ENCODE data around the gene TXLNB.
A peak's percentile ranks its signal among the peaks of the same experiment; 100 is the strongest.
"Not testable (repeated sequence)": the region's sequence is repeated elsewhere in the genome, so short reads cannot be mapped to it uniquely, and the experiment has no call there.

Gene TXLNB

DNA sequence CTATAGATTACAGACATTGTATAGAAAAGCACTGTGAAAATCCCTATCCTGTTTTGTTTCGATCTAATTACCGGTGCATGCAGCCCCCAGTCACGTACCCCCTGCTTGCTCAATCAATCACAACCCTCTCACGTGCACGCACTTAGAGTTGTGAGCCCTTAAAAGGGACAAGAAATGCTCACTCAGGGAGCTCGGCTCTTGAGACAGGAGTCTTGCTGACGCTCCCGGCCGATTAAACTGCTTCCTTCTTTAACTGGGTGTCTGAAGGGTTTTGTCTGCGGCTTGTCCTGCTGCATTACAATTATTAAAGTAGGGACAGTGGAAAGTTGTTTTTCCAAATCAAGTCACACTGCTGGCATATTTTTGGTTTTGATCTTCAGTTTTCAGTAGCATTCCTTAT lies 2.6 kb downstream of the TXLNB start:
- TF ChIP-seq, protein P1, sequence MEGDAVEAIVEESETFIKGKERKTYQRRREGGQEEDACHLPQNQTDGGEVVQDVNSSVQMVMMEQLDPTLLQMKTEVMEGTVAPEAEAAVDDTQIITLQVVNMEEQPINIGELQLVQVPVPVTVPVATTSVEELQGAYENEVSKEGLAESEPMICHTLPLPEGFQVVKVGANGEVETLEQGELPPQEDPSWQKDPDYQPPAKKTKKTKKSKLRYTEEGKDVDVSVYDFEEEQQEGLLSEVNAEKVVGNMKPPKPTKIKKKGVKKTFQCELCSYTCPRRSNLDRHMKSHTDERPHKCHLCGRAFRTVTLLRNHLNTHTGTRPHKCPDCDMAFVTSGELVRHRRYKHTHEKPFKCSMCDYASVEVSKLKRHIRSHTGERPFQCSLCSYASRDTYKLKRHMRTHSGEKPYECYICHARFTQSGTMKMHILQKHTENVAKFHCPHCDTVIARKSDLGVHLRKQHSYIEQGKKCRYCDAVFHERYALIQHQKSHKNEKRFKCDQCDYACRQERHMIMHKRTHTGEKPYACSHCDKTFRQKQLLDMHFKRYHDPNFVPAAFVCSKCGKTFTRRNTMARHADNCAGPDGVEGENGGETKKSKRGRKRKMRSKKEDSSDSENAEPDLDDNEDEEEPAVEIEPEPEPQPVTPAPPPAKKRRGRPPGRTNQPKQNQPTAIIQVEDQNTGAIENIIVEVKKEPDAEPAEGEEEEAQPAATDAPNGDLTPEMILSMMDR (IDR thresholded peaks at IDR 0.05; ENCODE audit: extremely low read depth, insufficient read depth, missing control alignments) = no peak
- in situ Hi-C loops (cut with MboI; ENCODE audit: low pct_unique_long_range_greater_than_20kb, low sequenced_read_pairs, unreplicated experiment) = no loop called here
- DNase-seq (ENCODE audit: low spot score) = no peak

DNA sequence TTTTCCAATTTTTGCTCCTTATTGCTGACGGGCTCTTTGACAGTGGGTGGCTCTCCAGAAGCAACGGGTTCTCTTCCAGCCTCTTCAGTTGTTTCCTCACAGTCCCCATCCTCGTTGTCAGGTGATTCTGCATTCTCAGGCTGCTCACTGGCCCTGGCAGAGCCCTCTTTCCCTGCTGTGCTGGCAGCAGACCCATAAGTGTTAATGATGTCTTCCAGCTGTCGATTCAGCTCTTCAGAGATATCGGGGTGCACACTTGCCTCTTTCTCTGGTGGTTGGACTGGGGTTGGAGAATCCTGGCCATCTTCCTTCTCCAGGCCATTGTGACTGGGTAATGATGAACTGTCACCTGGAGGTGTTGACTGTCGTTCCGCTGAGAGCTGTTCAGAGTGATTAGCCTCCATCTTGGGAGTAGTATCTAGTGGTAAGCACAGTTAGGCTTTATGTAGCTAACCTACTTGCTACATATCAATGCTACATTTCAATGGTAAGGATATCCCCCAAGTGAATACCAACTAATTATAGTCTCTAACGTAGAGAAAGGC lies 3.2 kb downstream of the TXLNB start:
- in situ Hi-C loops (cut with MboI; ENCODE audit: low pct_unique_long_range_greater_than_20kb, low sequenced_read_pairs, unreplicated experiment) = no loop called here
- no peak for DNase-seq (ENCODE audit: low spot score)
- TF ChIP-seq, protein P1 (IDR thresholded peaks at IDR 0.05; ENCODE audit: extremely low read depth, insufficient read depth, missing control alignments) = no peak

DNA sequence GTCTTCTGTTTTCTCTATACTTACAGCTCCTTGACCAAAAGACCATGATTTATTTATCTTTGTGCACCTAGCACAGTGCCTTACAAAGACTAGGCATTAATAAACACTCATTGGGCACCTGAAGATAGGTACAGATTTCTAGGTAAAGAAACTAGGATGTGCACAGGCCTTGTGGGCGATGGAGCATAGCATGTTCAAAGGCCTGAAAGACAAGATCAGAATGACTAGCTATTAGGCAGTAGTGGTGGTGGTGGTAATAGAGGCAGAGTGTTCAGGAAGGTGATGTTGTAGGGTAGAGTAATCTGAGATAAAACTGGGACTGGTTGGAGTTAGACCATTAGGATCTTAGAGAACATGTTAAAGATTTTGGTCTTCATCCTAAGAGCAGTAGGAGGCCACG lies 3.9 kb downstream of the TXLNB start:
- TF ChIP-seq, protein P1 (IDR thresholded peaks at IDR 0.05; ENCODE audit: extremely low read depth, insufficient read depth, missing control alignments) = no peak
- in situ Hi-C loops (cut with MboI; ENCODE audit: low pct_unique_long_range_greater_than_20kb, low sequenced_read_pairs, unreplicated experiment) = no loop called here
- DNase-seq (ENCODE audit: low spot score) = peak; percentile 31

DNA sequence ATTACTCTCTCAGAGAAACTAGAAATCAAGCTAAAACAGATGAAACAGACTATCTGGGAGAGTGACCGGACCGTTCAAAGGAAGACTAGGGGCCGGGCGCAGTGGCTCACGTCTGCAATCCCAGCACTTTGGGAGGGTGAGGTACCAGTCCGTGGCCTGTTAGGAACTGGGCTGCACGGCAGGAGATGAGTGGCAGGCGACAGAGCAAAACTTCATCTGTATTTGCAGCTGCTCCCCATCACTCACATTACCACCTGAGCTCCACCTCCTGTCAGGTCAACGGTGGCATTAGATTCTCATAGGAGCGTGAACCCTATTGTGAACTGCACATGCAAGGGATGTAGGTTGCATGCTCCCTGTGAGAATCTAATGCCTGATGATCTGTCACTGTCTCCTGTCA lies 5.4 kb downstream of the TXLNB start:
- in situ Hi-C loops (cut with MboI; ENCODE audit: low pct_unique_long_range_greater_than_20kb, low sequenced_read_pairs, unreplicated experiment); DNase-seq (ENCODE audit: low spot score): not testable (repeated sequence)

DNA sequence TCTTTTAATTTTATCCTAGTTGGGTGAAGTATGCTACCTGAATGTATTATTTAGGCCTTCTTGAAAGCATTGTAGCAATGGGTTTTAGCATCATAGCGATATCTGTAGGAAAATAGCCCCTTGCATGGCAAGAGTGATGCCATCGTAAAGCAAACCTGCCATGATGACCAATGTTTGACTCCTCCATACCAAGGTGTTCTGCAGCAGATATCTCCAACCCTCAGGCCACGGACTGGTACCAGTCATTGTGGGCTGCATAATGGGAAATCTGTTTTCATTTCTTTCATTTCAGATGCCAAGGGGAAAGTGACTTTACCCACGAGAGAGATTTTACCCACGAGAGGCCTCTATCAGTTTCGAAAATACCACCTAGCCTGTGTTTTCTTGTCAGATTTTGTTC lies 6.2 kb downstream of the TXLNB start:
- TF ChIP-seq, protein P1 (IDR thresholded peaks at IDR 0.05; ENCODE audit: extremely low read depth, insufficient read depth, missing control alignments) = no peak
- in situ Hi-C loops (cut with MboI; ENCODE audit: low pct_unique_long_range_greater_than_20kb, low sequenced_read_pairs, unreplicated experiment) = no loop called here

DNA sequence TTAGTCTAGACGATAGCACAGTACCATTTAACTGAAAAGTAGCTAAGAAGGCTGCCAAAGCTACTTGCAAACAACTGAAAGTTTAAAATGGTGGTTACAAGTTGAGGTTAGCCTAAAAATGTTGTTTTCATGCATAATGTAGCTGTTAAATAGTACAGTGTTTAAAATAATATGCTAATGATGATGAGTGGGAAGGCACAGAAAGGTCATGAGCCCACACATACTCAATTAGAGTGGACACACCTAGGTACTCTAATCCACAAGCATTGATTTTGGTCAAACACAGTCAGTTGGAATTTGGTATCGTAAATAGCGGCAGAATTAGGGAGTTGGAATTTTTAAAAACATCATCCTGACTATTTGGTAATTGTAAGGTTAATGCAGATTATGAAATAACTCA lies 7.0 kb downstream of the TXLNB start:
- in situ Hi-C loops (cut with MboI; ENCODE audit: low pct_unique_long_range_greater_than_20kb, low sequenced_read_pairs, unreplicated experiment) = no loop called here
- TF ChIP-seq, protein P1 (IDR thresholded peaks at IDR 0.05; ENCODE audit: extremely low read depth, insufficient read depth, missing control alignments) = no peak
- no peak for DNase-seq (ENCODE audit: low spot score)

More for the DNA sequence above, 6.2 kb downstream of the TXLNB start:
- no peak for DNase-seq (ENCODE audit: low spot score)

DNA sequence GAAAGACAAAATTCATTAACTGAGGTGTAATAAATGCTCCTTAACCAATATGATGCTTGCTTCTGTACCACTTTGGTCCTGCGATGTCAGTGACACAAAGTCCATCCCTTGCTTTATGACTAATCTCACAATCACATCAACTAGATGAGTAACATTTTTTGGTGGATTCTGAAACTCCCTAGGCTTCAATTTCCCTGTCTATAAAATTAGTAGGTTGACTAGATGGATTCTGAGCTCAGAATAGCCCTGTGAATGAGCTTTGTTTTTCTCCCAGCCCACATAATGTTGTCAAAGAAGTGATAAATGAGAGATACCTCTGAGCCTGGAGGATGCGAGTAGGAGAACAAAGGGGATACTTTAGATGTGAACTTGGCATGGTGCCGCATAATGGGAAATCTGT lies 9.1 kb downstream of the TXLNB start:
- in situ Hi-C loops (cut with MboI; ENCODE audit: low pct_unique_long_range_greater_than_20kb, low sequenced_read_pairs, unreplicated experiment) = no loop called here
- no peak for DNase-seq (ENCODE audit: low spot score)
- TF ChIP-seq, protein P1 (IDR thresholded peaks at IDR 0.05; ENCODE audit: extremely low read depth, insufficient read depth, missing control alignments) = no peak
